Stimulated activated CD8-positive, alpha-beta memory T cell treated with anti-CD3 and anti-CD28 coated beads, Interleukin-4, amount 100 ng/mL, for 24 hours (primary cell): ENCODE results near the gene NTN5.
"Not testable (repeated sequence)": the region's sequence is repeated elsewhere in the genome, so short reads cannot be mapped to it uniquely, and the experiment has no call there.

Experiments
- DNase-seq: peaks from one replicate; pipeline ENCODE4 v3.0.0-alpha.2; 2020; ENCODE audit warnings: low read depth

Gene NTN5, protein sequence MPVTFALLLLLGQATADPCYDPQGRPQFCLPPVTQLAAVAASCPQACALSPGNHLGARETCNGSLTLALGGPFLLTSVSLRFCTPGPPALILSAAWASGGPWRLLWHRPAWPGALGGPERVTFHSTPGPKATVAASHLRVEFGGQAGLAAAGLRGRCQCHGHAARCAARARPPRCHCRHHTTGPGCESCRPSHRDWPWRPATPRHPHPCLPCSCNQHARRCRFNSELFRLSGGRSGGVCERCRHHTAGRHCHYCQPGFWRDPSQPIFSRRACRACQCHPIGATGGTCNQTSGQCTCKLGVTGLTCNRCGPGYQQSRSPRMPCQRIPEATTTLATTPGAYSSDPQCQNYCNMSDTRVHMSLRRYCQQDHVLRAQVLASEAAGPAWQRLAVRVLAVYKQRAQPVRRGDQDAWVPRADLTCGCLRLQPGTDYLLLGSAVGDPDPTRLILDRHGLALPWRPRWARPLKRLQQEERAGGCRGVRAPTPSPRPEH

GRCh38 chr19:48672994-48673393 lies at the start of gene NTN5:
Gene NTN5, minus strand, starts transcription at chr19:48673017. Its CDS starts 2,031 bp downstream, at chr19:48670986.
- no peak for DNase-seq

DNA sequence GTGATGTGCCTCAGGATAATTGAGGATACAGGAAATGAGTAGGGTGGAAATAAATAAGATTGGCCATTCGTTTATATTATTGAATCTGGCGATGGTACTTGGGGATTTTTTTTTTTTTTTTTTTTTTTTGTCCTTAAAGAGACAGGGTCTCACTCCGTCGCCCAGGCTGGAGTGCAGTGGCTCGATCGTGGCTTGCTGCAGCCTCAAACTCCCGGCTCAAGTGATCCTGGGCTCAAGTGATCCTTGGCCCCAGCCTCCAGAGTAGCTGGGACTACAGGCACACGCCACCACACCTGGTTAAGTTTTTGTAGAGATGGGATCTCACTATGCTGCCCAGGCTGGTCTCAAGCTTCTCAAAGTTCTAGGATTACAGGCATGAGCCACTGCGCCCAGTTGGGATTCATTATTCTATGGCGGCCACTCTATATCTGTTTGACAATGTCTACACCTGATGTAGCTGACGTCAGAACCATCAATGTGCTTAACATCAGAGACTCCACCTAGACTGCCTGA lies 49.4 kb upstream of the NTN5 start:
- DNase-seq: no peak

- peak; percentile 85 for DNase-seq
These were observed 47.9 kb upstream of the NTN5 start for GRCh38 chr19:48720613-48721296.

DNA sequence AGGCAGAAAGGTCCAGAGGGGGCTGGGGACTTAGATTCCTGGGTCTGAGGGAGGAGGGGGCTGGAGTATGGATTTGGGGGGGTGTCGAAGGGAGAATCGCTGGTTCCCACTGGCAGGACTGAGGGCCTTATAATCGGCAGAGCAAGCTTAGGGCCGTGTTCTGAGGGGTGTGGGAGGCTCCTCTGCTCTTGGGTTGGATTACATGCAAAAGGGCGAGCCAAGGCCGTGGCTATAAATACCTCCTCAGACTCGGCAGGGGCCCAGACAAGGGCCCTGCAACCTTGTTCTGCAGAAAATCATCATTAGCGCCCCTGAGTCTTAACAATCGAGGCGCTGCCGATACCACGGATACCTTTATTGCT lies 47.4 kb upstream of the NTN5 start:
- no peak for DNase-seq

DNA sequence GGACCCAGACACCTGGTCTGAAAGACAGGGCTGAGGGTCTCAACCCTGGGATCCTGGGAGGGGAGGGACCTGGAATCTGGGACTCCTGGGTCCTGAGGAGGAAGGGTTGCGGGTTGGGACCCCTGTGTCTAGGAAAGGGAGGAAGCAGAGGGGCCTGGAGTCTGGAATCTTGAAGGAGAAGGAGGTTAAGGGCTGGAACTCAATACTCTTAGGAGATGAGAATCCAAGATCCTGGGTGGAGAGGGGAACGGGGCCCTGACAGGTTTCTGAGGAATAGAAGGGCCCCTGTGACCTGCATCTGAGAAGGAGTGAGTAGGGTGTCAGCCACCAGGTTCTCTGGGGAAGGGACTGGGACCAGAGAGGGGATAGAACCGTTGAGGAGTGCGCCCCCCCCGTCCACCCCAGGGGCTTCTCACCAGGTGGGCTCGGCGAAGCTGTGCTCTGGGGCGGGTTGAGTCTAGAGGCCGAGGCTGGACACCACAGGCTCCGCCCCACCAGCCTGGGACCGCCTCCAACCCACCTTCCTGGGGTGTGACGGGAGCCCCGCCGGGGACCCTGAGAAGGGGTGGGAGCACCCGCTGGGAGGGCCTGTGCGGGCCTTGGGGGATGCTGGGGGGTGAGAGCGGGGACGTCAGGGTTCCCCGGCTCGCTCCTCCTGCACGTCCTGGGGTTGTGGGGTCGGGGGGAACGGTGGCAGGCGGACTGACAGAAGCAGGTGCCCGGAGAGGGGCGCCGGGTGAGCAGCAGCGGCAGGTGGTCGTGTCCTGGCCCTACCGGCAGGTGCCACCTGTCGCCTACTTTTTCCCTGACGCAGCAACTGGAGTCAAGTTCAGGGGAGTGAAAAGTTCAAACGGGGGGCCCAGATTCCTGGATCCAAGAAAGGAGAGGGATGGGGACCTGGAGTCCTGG lies 46.7 kb upstream of the NTN5 start, which contains the start of gene MAMSTR:
Gene MAMSTR (minus strand): TSS at position 463 of the 909 bp plus-strand sequence. CDS start 694 bp downstream, outside the sequence.
- no peak for DNase-seq

- DNase-seq: no peak
These were observed 46.0 kb upstream of the NTN5 start for GRCh38 chr19:48718711-48719231.

DNA sequence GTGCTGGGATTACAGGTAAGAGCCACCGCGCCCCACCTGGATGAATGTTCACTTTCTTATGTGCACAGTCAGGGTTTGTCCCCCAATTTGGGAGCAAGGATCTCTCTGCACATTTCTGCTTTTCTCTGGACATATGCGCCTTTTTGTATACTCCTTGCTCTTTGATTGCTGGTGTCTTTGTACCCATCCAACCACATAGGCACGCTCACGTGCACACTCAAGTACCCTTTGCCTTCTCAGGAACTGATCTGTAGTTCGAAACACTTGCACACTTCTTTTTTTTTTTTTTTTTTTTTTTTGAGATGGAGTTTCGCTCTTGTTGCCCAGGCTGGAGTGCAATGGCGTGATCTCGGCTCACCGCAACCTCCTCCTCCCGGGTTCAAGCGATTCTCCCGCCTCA lies 45.3 kb upstream of the NTN5 start:
- DNase-seq: not testable (repeated sequence)

- no peak for DNase-seq
These were observed 43.9 kb upstream of the NTN5 start for GRCh38 chr19:48716562-48717291.

- DNase-seq: no peak
These were observed 42.9 kb upstream of the NTN5 start for GRCh38 chr19:48715681-48716171.

GRCh38 chr19:48714759-48715675 lies 42.2 kb upstream of the NTN5 start:
- DNase-seq: no peak

DNA sequence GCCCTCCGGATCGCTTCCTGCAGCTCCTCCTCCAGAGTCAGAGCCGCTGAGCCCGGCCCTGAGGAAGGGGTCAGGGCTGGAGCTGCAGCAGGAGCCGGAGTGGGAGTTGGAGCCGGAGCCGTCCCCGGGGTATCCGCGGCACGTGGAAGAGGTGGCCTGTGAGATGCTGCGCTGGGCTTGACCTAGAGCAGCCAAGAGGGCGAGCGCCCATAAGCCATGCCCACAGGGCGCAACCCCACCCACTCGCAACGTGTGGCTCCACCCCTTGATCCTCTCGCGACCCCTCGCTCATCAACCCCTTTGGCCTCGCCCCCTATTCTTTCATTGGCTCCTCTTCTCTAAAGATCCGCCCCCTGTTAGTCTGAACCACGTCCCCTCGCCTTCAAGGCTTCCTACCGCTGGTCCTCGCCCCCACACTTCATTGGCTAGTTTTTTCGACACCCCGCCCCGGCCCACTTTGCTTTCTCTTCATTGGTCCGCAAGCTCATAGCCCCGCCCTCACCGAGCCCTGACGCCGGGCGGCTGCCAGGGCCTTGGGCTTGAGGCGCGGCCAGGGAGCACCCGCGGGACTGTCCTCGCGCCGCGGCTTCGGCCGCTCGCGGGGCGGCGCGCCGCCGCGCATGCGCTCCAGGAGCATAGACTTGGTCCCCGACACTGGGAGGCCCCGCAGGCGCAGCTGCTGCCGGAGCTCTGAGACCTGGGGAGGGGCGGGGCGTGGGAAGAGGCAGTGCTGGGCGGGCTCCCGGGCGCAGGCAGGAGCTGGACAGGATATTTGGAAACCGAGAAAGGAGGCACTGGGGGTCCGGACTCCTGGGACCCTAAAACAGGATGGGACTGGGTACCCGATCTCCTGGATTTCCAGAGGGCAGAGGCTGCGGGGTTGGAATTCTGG lies 41.3 kb upstream of the NTN5 start:
- peak; percentile 96 for DNase-seq

GRCh38 chr19:48713041-48713863 lies 40.4 kb upstream of the NTN5 start:
- DNase-seq: no peak

GRCh38 chr19:48711106-48711662 lies 38.4 kb upstream of the NTN5 start:
- no peak for DNase-seq

DNA sequence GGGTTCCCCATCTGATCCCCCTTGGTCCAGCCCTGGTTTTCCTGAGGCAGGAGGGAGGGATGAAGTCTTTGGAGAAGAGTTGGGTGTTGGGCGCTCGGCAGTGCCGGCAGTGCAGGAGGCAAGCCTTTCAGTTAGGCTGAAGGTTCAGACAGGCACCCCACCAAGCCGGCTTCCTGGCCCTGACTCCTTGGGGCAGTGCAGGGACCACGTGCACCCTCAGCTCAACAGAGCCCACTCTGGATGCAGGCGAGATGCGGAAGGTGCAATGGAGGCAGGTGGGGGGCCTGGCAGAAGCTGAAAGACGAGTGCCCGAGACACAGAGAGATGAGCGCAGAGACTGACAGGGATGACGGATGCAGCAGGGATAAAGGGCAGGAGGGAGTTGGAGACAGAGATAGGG lies 35.7 kb upstream of the NTN5 start:
- no peak for DNase-seq

- no peak for DNase-seq
These were observed 32.6 kb upstream of the NTN5 start for GRCh38 chr19:48705431-48705830.

DNA sequence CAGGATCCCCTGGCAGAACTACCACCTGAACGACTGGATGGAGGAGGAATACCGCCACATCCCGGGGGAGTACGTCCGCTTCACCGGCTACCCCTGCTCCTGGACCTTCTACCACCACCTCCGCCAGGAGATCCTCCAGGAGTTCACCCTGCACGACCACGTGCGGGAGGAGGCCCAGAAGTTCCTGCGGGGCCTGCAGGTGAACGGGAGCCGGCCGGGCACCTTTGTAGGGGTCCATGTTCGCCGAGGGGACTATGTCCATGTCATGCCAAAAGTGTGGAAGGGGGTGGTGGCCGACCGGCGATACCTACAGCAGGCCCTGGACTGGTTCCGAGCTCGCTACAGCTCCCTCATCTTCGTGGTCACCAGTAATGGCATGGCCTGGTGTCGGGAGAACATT lies 30.5 kb upstream of the NTN5 start:
- no peak for DNase-seq

GRCh38 chr19:48702701-48703100 lies 29.9 kb upstream of the NTN5 start:
- no peak for DNase-seq
